HepG2 (cell line): ENCODE measurements around the gene KRT40. TPM values are rescaled to one million over a fixed set of nuclear protein-coding genes. Genes with fewer than 3 reads are reported as not detected.

ENCODE experiments used
- ATAC-seq: fragments of 200-7000 bp; cut with Tn5 transposase; 3 replicates; pipeline ENCODE4 v1.9.1; 2020; ENCODE audit warnings: mild to moderate bottlenecking, moderate library complexity
- BruUV-seq: library from RNA; stranded (reverse); fragments of 400-500 nt; replicated peaks from 2 replicates; lab custom pipeline; 2021; lab: Mats Ljungman, UMichigan
- CTCF ChIA-PET: fragments of 300-600 bp; formaldehyde crosslinking; extraction: SDS; loops from one replicate; lab custom pipeline; 2021; ENCODE audit warnings: low total read pairs, inconsistent platforms, low intra/inter-chr PET ratio; lab: Yijun Ruan, JAX
- POLR2A ChIA-PET: fragments of 350-600 bp; sonication (Branson Sonifier 250); formaldehyde crosslinking; loops from one replicate; lab custom pipeline; 2020; ENCODE audit warnings: antibody characterized with exemption, inconsistent platforms; lab: Yijun Ruan, JAX
- DNase-seq: peaks from one replicate; pipeline ENCODE4 v3.0.0-alpha.2; 2015; ENCODE audit warnings: low spot score
- FAIRE-seq: peaks from 3 replicates; lab custom pipeline; 2011; peaks lifted over from hg19 to GRCh38; lab: Jason Lieb, UNC
- H2AFZ ChIP-seq: one replicate; pipeline ENCODE4 v1.6.1; 2011; ENCODE audit warnings: low read length, inconsistent platforms
- H3K27ac ChIP-seq: fragments of 300-600 bp; 3 replicates; pipeline ENCODE4 v1.8.0; 2011; ENCODE audit warnings: mixed run types, mild to moderate bottlenecking, mixed read lengths, low read length, inconsistent platforms; ENCODE audit not compliant: insufficient read depth; ENCODE audit errors: extremely low read length
- H3K27me3 ChIP-seq, 2 experiments: fragments of 200-600 bp in 1 of 2; 2 replicates in 1 of 2; 3 replicates in 1 of 2; pipeline versions ENCODE4 v1.6.0 to v1.8.0; 2011; ENCODE audit warnings: low read length in 2 of 2, mild to moderate bottlenecking in 2 of 2, moderate library complexity in 2 of 2, inconsistent platforms in 1 of 2; ENCODE audit not compliant: insufficient read depth in 2 of 2, control insufficient read depth in 1 of 2
- H3K36me3 ChIP-seq, 2 experiments: fragments of 200-600 bp in 1 of 2; replicated peaks in 1 of 2; 2 replicates in 1 of 2; 3 replicates in 1 of 2; pipeline versions ENCODE4 v1.5.1 to v1.8.0; 2011; ENCODE audit warnings: low read length in 2 of 2, inconsistent platforms in 1 of 2; ENCODE audit not compliant: insufficient read depth in 2 of 2, control insufficient read depth in 1 of 2
- H3K4me1 ChIP-seq: 2 replicates; pipeline ENCODE4 v1.5.1; 2012; ENCODE audit warnings: low read length, inconsistent platforms; ENCODE audit not compliant: insufficient read depth
- H3K4me2 ChIP-seq: 2 replicates; pipeline ENCODE4 v1.6.0; 2011; ENCODE audit warnings: low read depth, low read length, inconsistent platforms
- H3K4me3 ChIP-seq, 3 experiments: fragments of 200-600 bp in 1 of 3; sonication (generic), shearing (Covaris generic) in 1 of 3; replicated peaks in 1 of 3; 2 replicates each; pipeline ENCODE4 v1.5.1; 2011 to 2016; ENCODE audit warnings: low read length in 3 of 3, inconsistent platforms in 2 of 3, low read depth in 2 of 3, mild to moderate bottlenecking in 2 of 3, control low read depth in 1 of 3, mixed read lengths in 1 of 3; ENCODE audit not compliant: insufficient read depth in 1 of 3
- H3K79me2 ChIP-seq: one replicate; pipeline ENCODE4 v1.6.1; 2011; ENCODE audit warnings: low read length, inconsistent platforms; ENCODE audit not compliant: insufficient read depth
- H3K9ac ChIP-seq: 2 replicates; pipeline ENCODE4 v1.6.0; 2011; ENCODE audit warnings: mild to moderate bottlenecking, low read depth, low read length, inconsistent platforms; ENCODE audit not compliant: insufficient read depth
- H3K9me3 ChIP-seq: 2 replicates; pipeline ENCODE4 v1.5.1; 2012; ENCODE audit warnings: mild to moderate bottlenecking, low read length
- H4K20me1 ChIP-seq: 2 replicates; pipeline ENCODE4 v1.6.0; 2011; ENCODE audit warnings: inconsistent platforms, mild to moderate bottlenecking, low read length, moderate library complexity; ENCODE audit not compliant: insufficient read depth
- ARNTL ChIP-seq: sonication (generic); formaldehyde crosslinking; IDR thresholded peaks from 2 replicates; pipeline ENCODE4 v1.4.0; 2020; ENCODE audit warnings: mild to moderate bottlenecking, missing genetic modification reagents
- ATM ChIP-seq: fragments of 450-650 bp; IDR thresholded peaks from 2 replicates; pipeline ENCODE4 v1.7.1; 2017; ENCODE audit warnings: mild to moderate bottlenecking, borderline replicate concordance
- CEBPG ChIP-seq: IDR thresholded peaks from 2 replicates; pipeline ENCODE4 v1.6.1; 2016
- CHCHD3 ChIP-seq: sonication (generic); formaldehyde crosslinking; IDR thresholded peaks from 2 replicates; pipeline ENCODE4 v1.8.0; 2022; ENCODE audit warnings: mild to moderate bottlenecking, missing genetic modification reagents, moderate library complexity
- EEA1 ChIP-seq: sonication (generic); formaldehyde crosslinking; IDR thresholded peaks from 2 replicates; pipeline ENCODE4 v1.5.1; 2020; ENCODE audit warnings: mild to moderate bottlenecking, missing genetic modification reagents, borderline replicate concordance
- EP300 ChIP-seq, 3 experiments: sonication (generic) in 1 of 3; formaldehyde crosslinking in 1 of 3; IDR thresholded peaks; 2 replicates each; pipeline versions ENCODE4 v1.5.1 to v1.6.1; 2011 to 2020; ENCODE audit warnings: low read depth in 2 of 3, low read length in 2 of 3, borderline replicate concordance in 1 of 3, improper control_type of control experiment in 1 of 3, mild to moderate bottlenecking in 1 of 3, missing genetic modification reagents in 1 of 3, moderate library complexity in 1 of 3
- FLYWCH1 ChIP-seq: sonication (generic); formaldehyde crosslinking; IDR thresholded peaks from 2 replicates; pipeline ENCODE4 v1.8.1; 2023; ENCODE audit warnings: mild to moderate bottlenecking, missing genetic modification reagents
- RORA ChIP-seq: sonication (generic); formaldehyde crosslinking; IDR thresholded peaks from 2 replicates; pipeline ENCODE4 v1.5.0; 2020; ENCODE audit warnings: mild to moderate bottlenecking, missing genetic modification reagents, moderate library complexity
- SAP130 ChIP-seq: IDR thresholded peaks from 2 replicates; pipeline ENCODE4 v1.6.1; 2016; ENCODE audit warnings: low read depth
- SNAI1 ChIP-seq: sonication (generic); formaldehyde crosslinking; IDR thresholded peaks from 2 replicates; pipeline ENCODE4 v1.5.0; 2020; ENCODE audit warnings: mild to moderate bottlenecking, missing genetic modification reagents, borderline replicate concordance
- SRY ChIP-seq: sonication (generic); formaldehyde crosslinking; IDR thresholded peaks from 2 replicates; pipeline ENCODE4 v1.8.0; 2022; ENCODE audit warnings: mild to moderate bottlenecking, missing genetic modification reagents
- ZNF101 ChIP-seq: sonication (generic); formaldehyde crosslinking; IDR thresholded peaks from 2 replicates; pipeline ENCODE4 v1.4.0; 2020; ENCODE audit warnings: mild to moderate bottlenecking, low read depth, missing genetic modification reagents, borderline replicate concordance
- ZNF263 ChIP-seq: sonication (generic); formaldehyde crosslinking; IDR thresholded peaks from 2 replicates; pipeline ENCODE4 v1.4.0; 2020; ENCODE audit warnings: missing genetic modification reagents
- ZNF460 ChIP-seq: sonication (generic); formaldehyde crosslinking; IDR thresholded peaks from 2 replicates; pipeline ENCODE4 v1.5.1; 2020; ENCODE audit warnings: missing genetic modification reagents, mild to moderate bottlenecking, borderline replicate concordance
- WGBS: methylation state at CpG from one replicate; pipeline ENCODE4 v1.1.6; 2017; ENCODE audit warnings: low lambda C conversion rate; 5-methylcytosine and 5-hydroxymethylcytosine counted together
- in situ Hi-C: cut with HindIII; loops from 2 replicates; pipeline ENCODE4 v1.10.0; 2017; ENCODE audit warnings: low pct_unique_long_range_greater_than_20kb; ENCODE audit not compliant: extremely low pct_ligation_motif_present
- intact Hi-C: fragments of 100-400 bp; cut with micrococcal nuclease; formaldehyde crosslinking; loops from one replicate; pipeline ENCODE4 v1.10.0; 2022; ENCODE audit not compliant: unreplicated experiment
- polyA plus RNA-seq, 8 experiments: library from polyadenylated mRNA; depleted of rRNA in 3 of 8; stranded (reverse) in 7 of 8; unstranded in 1 of 8; fragments of >200 nt; fragmentation: Illumina TruSeq in 4 of 8; extraction: Trizol in 4 of 8; gene quantifications; 2 replicates each; pipeline versions ENCODE4 v1.2.1 to v1.2.3, GENCODE V29; 2011 to 2016; ENCODE audit warnings: low read depth in 4 of 8, missing spikeins in 1 of 8, mixed read lengths in 1 of 8; ENCODE audit not compliant: insufficient read depth in 1 of 8
- total RNA-seq, 5 experiments: library from RNA; depleted of rRNA; stranded (reverse); fragments of >200 nt; fragmentation: Illumina TruSeq; extraction: Trizol; gene quantifications; 2 replicates each; pipeline ENCODE4 v1.2.3, GENCODE V29; 2016; ENCODE audit warnings: low read depth in 1 of 5
- TF ChIP-seq, protein P1 (sequence below): sonication (generic); formaldehyde crosslinking; IDR thresholded peaks from 2 replicates; pipeline ENCODE4 v1.5.1; 2020; ENCODE audit warnings: missing genetic modification reagents, mild to moderate bottlenecking, borderline replicate concordance

Gene KRT40
- total and polyA plus RNA-seq, 2 of the 13 experiments (the other 11 are each of a cell fraction or from before 2014, with no cell fraction given): not detected

DNA sequence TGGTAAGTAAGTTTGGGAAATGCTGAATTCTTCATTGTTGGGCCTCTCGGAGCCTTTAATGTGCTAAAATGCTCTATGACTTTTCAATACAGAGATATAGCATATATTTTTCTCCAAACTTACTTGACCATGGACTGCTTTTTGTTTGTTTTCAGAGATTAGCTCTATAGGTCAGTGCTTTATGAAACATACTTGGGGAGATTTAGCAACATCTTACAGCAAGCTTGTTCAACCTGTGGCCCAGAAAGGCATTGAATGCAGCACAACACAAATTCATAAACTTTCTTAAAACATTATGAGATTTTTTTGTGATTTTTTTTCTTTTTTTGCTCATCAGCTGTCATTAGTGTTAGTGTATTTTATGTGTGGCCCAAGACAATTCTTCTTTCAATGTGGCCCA, 25.8 kb upstream of the KRT40 start:
- no peaks in the 10 kb centered on the region for H3K9me3 ChIP-seq
- DNase-seq (peak; percentile 32), ATAC-seq (no peak), FAIRE-seq (no peak)
- H3K27me3 ChIP-seq: no peaks in the 10 kb centered on the region
- peak overlapping the region; percentile 36 for H3K4me2 ChIP-seq
- peak overlapping the region; percentile 70 for H3K27ac ChIP-seq
- no peak for TF ChIP-seq ATM
- no peak for TF ChIP-seq ZNF460 (CRISPR knock-in tag)
- TF ChIP-seq CEBPG: peak; percentile 44; the same call in 1 of the 2 replicates
- TF ChIP-seq EEA1: no peak
- no peak for TF ChIP-seq SRY
- no peak for TF ChIP-seq FLYWCH1 (CRISPR knock-in tag)
- no peak for TF ChIP-seq ZNF101 (CRISPR knock-in tag)
- TF ChIP-seq SAP130 (CRISPR knock-in tag): 0 out of 2 replicates have a peak, but pooled peaks have one; percentile 12
- TF ChIP-seq ARNTL (CRISPR knock-in tag): no peak
- TF ChIP-seq EP300 (IDR thresholded peaks at IDR 0.05; ENCODE audit: low read depth in 2 of 2, low read length in 2 of 2): peak in 1 of 2 experiments; percentile 29; a peak in 1 of 4 replicates
- no peak for TF ChIP-seq EP300 (CRISPR knock-in tag; IDR thresholded peaks at IDR 0.05; ENCODE audit: borderline replicate concordance)
- TF ChIP-seq, protein P1, sequence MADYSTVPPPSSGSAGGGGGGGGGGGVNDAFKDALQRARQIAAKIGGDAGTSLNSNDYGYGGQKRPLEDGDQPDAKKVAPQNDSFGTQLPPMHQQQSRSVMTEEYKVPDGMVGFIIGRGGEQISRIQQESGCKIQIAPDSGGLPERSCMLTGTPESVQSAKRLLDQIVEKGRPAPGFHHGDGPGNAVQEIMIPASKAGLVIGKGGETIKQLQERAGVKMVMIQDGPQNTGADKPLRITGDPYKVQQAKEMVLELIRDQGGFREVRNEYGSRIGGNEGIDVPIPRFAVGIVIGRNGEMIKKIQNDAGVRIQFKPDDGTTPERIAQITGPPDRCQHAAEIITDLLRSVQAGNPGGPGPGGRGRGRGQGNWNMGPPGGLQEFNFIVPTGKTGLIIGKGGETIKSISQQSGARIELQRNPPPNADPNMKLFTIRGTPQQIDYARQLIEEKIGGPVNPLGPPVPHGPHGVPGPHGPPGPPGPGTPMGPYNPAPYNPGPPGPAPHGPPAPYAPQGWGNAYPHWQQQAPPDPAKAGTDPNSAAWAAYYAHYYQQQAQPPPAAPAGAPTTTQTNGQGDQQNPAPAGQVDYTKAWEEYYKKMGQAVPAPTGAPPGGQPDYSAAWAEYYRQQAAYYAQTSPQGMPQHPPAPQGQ (CRISPR knock-in tag): no peak
- no peak for TF ChIP-seq ZNF263 (CRISPR knock-in tag)
- no peak for TF ChIP-seq SNAI1 (CRISPR knock-in tag)
- no peak for TF ChIP-seq CHCHD3 (CRISPR knock-in tag)
- no peak for TF ChIP-seq RORA (CRISPR knock-in tag)
- peak overlapping the region; percentile 55 for H3K9ac ChIP-seq
- H3K79me2 ChIP-seq: no peaks in the 10 kb centered on the region
- POLR2A ChIA-PET: interaction anchor here (0.9 to 2.1 kb wide), 5 partner anchors 10 to 108 kb away, joined by 3 to 15 read pairs (median 7); no protein-coding TSS in a partner anchor
- CTCF ChIA-PET: no interaction called here
- no peaks in the 10 kb centered on the region for H3K36me3 ChIP-seq
- H4K20me1 ChIP-seq: no peaks in the 10 kb centered on the region
- intact Hi-C loops: loop anchor here (1.0 to 5.0 kb wide), 3 partner anchors 49 to 103 kb away; no protein-coding TSS in a partner anchor
- no TSS peak for BruUV-seq
- no peak overlapping the region for H2AFZ ChIP-seq
- in situ Hi-C loops: loop anchor here (5.0 kb wide), 1 partner anchor 47 kb away; the partner anchor contains the start of gene KRTAP2-2
- H3K4me1 ChIP-seq: peaks cover 61% of the 10 kb centered on the region
- WGBS: 37% methylated on average over 1 of the region's 1 CpG
- H3K4me3 ChIP-seq: no peak overlapping the region; a peak in 1 of 6 replicates
